SK-N-SH (cell line): ENCODE data around the gene AFF1.

Experiments
- ELF1 ChIP-seq: IDR thresholded peaks from 2 replicates; pipeline ENCODE4 v1.4.0; 2012
- EZH2phosphoT487 ChIP-seq: fragments of 200-600 bp; sonication (generic); IDR thresholded peaks from 2 replicates; pipeline ENCODE4 v1.6.1; 2017; ENCODE audit warnings: low read depth, mixed run types, mild to moderate bottlenecking, antibody characterized with exemption, moderate library complexity, borderline replicate concordance
- SMC3 ChIP-seq: IDR thresholded peaks from 2 replicates; pipeline ENCODE4 v1.6.1; 2012; ENCODE audit warnings: low read depth, low read length, improper control_type of control experiment
- TF ChIP-seq, protein P1 (sequence below): fragments of 200-600 bp; sonication (generic); IDR thresholded peaks from 2 replicates; pipeline ENCODE4 v1.6.1; 2017; ENCODE audit warnings: antibody characterized with exemption, mild to moderate bottlenecking, moderate library complexity

GRCh38 chr4:87114245-87115062, 179.6 kb downstream of the AFF1 start:
- TF ChIP-seq, protein P1, sequence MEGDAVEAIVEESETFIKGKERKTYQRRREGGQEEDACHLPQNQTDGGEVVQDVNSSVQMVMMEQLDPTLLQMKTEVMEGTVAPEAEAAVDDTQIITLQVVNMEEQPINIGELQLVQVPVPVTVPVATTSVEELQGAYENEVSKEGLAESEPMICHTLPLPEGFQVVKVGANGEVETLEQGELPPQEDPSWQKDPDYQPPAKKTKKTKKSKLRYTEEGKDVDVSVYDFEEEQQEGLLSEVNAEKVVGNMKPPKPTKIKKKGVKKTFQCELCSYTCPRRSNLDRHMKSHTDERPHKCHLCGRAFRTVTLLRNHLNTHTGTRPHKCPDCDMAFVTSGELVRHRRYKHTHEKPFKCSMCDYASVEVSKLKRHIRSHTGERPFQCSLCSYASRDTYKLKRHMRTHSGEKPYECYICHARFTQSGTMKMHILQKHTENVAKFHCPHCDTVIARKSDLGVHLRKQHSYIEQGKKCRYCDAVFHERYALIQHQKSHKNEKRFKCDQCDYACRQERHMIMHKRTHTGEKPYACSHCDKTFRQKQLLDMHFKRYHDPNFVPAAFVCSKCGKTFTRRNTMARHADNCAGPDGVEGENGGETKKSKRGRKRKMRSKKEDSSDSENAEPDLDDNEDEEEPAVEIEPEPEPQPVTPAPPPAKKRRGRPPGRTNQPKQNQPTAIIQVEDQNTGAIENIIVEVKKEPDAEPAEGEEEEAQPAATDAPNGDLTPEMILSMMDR, result no peak; the same call in 1 of the 2 replicates
- TF ChIP-seq SMC3, result no peak
- no peak for TF ChIP-seq EZH2phosphoT487
- no peak for TF ChIP-seq ELF1
